SK-N-SH (cell line): Measurements from ENCODE around the gene PLXNA4. TPM values are rescaled to one million over a fixed set of nuclear protein-coding genes. Genes with fewer than 3 reads are reported as not detected.

Experiments used
- CTCF ChIA-PET: fragments of 300-600, 350-600 bp; formaldehyde crosslinking; extraction: SDS; loops from one replicate; lab custom pipeline; 2021; lab: Yijun Ruan, JAX
- POLR2A ChIA-PET: fragments of 350-600 bp; sonication (Branson Sonifier 250); formaldehyde crosslinking; extraction: SDS; loops from one replicate; lab custom pipeline; 2020; ENCODE audit warnings: antibody characterized with exemption, inconsistent platforms; lab: Yijun Ruan, JAX
- DNase-seq: peaks from one replicate; pipeline ENCODE4 v3.0.0; 2012
- H2AFZ ChIP-seq: fragments of 200-600 bp; sonication (generic); 2 replicates; pipeline ENCODE4 v1.8.1; 2016; ENCODE audit warnings: antibody characterized with exemption, mild to moderate bottlenecking, low read depth
- H3F3A ChIP-seq: fragments of 200-600 bp; sonication (generic); replicated peaks from 2 replicates; pipeline ENCODE3; 2016; ENCODE audit warnings: antibody characterized with exemption, mild to moderate bottlenecking; ENCODE audit not compliant: insufficient read depth
- H3K27ac ChIP-seq, 2 experiments: fragments of 200-500 bp in 1 of 2; fragments of 200-600 bp in 1 of 2; sonication (Bioruptor generic) in 1 of 2; sonication (generic), shearing (Covaris generic) in 1 of 2; 2 replicates each; pipeline versions ENCODE4 v1.5.1 to v1.6.1; 2014 to 2016; ENCODE audit warnings: low read depth in 2 of 2, inconsistent platforms in 1 of 2, low read length in 1 of 2, mild to moderate bottlenecking in 1 of 2, mixed read lengths in 1 of 2
- H3K27me3 ChIP-seq: fragments of 200-600 bp; sonication (generic), shearing (Covaris generic); 2 replicates; pipeline ENCODE4 v1.6.1; 2016; ENCODE audit warnings: mixed run types; ENCODE audit not compliant: insufficient read depth
- H3K36me3 ChIP-seq, 2 experiments: fragments of 200-500 bp in 1 of 2; fragments of 200-600 bp in 1 of 2; sonication (Bioruptor generic) in 1 of 2; sonication (generic) in 1 of 2; replicated peaks in 1 of 2; 2 replicates each; pipeline versions ENCODE3 to v1.5.1; 2014 to 2016; ENCODE audit warnings: low read length in 1 of 2, mild to moderate bottlenecking in 1 of 2; ENCODE audit not compliant: insufficient read depth in 2 of 2, control insufficient read depth in 1 of 2
- H3K4me1 ChIP-seq, 2 experiments: fragments of 200-500 bp in 1 of 2; fragments of 200-600 bp in 1 of 2; sonication (Bioruptor generic) in 1 of 2; sonication (generic), shearing (Covaris generic) in 1 of 2; 2 replicates each; pipeline versions ENCODE4 v1.5.1 to v1.6.1; 2014 to 2016; ENCODE audit warnings: low read depth in 1 of 2, low read length in 1 of 2, mixed run types in 1 of 2; ENCODE audit not compliant: insufficient read depth in 2 of 2, control insufficient read depth in 1 of 2
- H3K4me2 ChIP-seq: fragments of 200-600 bp; sonication (generic), shearing (Covaris generic); 2 replicates; pipeline ENCODE4 v1.6.1; 2017; ENCODE audit warnings: mixed run types
- H3K4me3 ChIP-seq, 2 experiments: fragments of 200-500 bp in 1 of 2; fragments of 200-600 bp in 1 of 2; sonication (Bioruptor generic) in 1 of 2; sonication (generic), shearing (Covaris generic) in 1 of 2; 2 replicates each; pipeline versions ENCODE4 v1.5.1 to v1.8.1; 2014 to 2016; ENCODE audit warnings: low read depth in 2 of 2, inconsistent platforms in 1 of 2, low read length in 1 of 2, mild to moderate bottlenecking in 1 of 2, mixed read lengths in 1 of 2, moderate library complexity in 1 of 2
- H3K79me2 ChIP-seq: fragments of 200-600 bp; sonication (generic); 2 replicates; pipeline ENCODE4 v1.8.1; 2017; ENCODE audit warnings: mild to moderate bottlenecking; ENCODE audit not compliant: insufficient read depth
- H3K9ac ChIP-seq: fragments of 200-600 bp; sonication (generic); 2 replicates; pipeline ENCODE4 v1.6.1; 2017; ENCODE audit warnings: mixed run types
- H3K9me2 ChIP-seq: fragments of 200-600 bp; sonication (generic); 2 replicates; pipeline ENCODE4 v1.6.1; 2017; ENCODE audit warnings: mixed run types
- H3K9me3 ChIP-seq: fragments of 200-600 bp; sonication (generic); 2 replicates; pipeline ENCODE4 v1.6.1; 2017; ENCODE audit warnings: mixed run types, mild to moderate bottlenecking, moderate library complexity
- H4K20me1 ChIP-seq: fragments of 200-600 bp; sonication (generic); 2 replicates; pipeline ENCODE4 v1.6.1; 2017; ENCODE audit warnings: mild to moderate bottlenecking, mixed run types; ENCODE audit not compliant: insufficient read depth
- CHD2 ChIP-seq: fragments of 150-350 bp; IDR thresholded peaks from 2 replicates; pipeline ENCODE4 v1.6.1; 2018; ENCODE audit warnings: low read length; ENCODE audit not compliant: partially characterized antibody
- EZH2phosphoT487 ChIP-seq: fragments of 200-600 bp; sonication (generic); IDR thresholded peaks from 2 replicates; pipeline ENCODE4 v1.6.1; 2017; ENCODE audit warnings: low read depth, mixed run types, mild to moderate bottlenecking, antibody characterized with exemption, moderate library complexity, borderline replicate concordance
- FOXJ3 ChIP-seq: sonication (generic); formaldehyde crosslinking; IDR thresholded peaks from 2 replicates; pipeline ENCODE4 v1.5.1; 2020; ENCODE audit warnings: mild to moderate bottlenecking, missing genetic modification reagents
- GABPA ChIP-seq: IDR thresholded peaks from 2 replicates; pipeline ENCODE4 v1.4.0; 2012; ENCODE audit warnings: low read depth, mild to moderate bottlenecking
- GATA2 ChIP-seq: sonication (generic); formaldehyde crosslinking; IDR thresholded peaks from 2 replicates; pipeline ENCODE4 v1.5.0; 2020; ENCODE audit warnings: mild to moderate bottlenecking, missing genetic modification reagents
- MEF2A ChIP-seq: IDR thresholded peaks from 2 replicates; pipeline ENCODE4 v1.4.0; 2012; ENCODE audit warnings: low read depth, borderline replicate concordance
- MXI1 ChIP-seq: IDR thresholded peaks from 2 replicates; pipeline ENCODE4 v1.6.1; 2012; ENCODE audit warnings: mild to moderate bottlenecking, low read depth, low read length, improper control_type of control experiment
- NRF1 ChIP-seq: IDR thresholded peaks from 2 replicates; pipeline ENCODE4 v1.6.1; 2012; ENCODE audit warnings: low read depth, mild to moderate bottlenecking, low read length
- RAD21 ChIP-seq: IDR thresholded peaks from 2 replicates; pipeline ENCODE4 v1.6.1; 2012; ENCODE audit warnings: mild to moderate bottlenecking, low read length
- RCOR1 ChIP-seq: fragments of 150-350 bp; IDR thresholded peaks from 2 replicates; pipeline ENCODE4 v1.6.1; 2017; ENCODE audit warnings: antibody characterized with exemption, low read length
- RFX5 ChIP-seq: IDR thresholded peaks from 2 replicates; pipeline ENCODE4 v1.6.1; 2012; ENCODE audit warnings: mild to moderate bottlenecking, improper control_type of control experiment, low read length
- RXRA ChIP-seq: IDR thresholded peaks from 2 replicates; pipeline ENCODE4 v1.4.0; 2012; ENCODE audit warnings: low read depth, mild to moderate bottlenecking, borderline replicate concordance
- SMC3 ChIP-seq: IDR thresholded peaks from 2 replicates; pipeline ENCODE4 v1.6.1; 2012; ENCODE audit warnings: low read depth, low read length, improper control_type of control experiment
- TAF1 ChIP-seq: IDR thresholded peaks from 2 replicates; pipeline ENCODE4 v1.6.1; 2012; ENCODE audit warnings: low read depth, mild to moderate bottlenecking, low read length, moderate library complexity, borderline replicate concordance
- TCF12 ChIP-seq: IDR thresholded peaks from 2 replicates; pipeline ENCODE4 v1.4.0; 2012
- TEAD4 ChIP-seq: IDR thresholded peaks from 2 replicates; pipeline ENCODE4 v1.4.0; 2012; ENCODE audit warnings: mild to moderate bottlenecking, borderline replicate concordance; ENCODE audit not compliant: insufficient read depth
- polyA plus RNA-seq, 3 experiments: library from polyadenylated mRNA; depleted of rRNA; stranded (reverse); fragments of >200 nt; gene quantifications; 2 replicates each; pipeline ENCODE4 v1.2.3, GENCODE V29; 2012
- TF ChIP-seq, protein P1 (sequence below): IDR thresholded peaks from 2 replicates; pipeline ENCODE4; 2012
- TF ChIP-seq, protein P2 (sequence below): fragments of 150-350 bp; IDR thresholded peaks from 2 replicates; pipeline ENCODE4 v1.6.1; 2016; ENCODE audit warnings: mild to moderate bottlenecking, low read depth, low read length
- TF ChIP-seq, protein P3 (sequence below): IDR thresholded peaks from 2 replicates; pipeline ENCODE4 v1.4.0; 2012; ENCODE audit warnings: low read depth
- TF ChIP-seq, protein P4 (sequence below): IDR thresholded peaks from 2 replicates; pipeline ENCODE4 v1.4.0; 2012; ENCODE audit warnings: low read depth, borderline replicate concordance
- TF ChIP-seq, protein P5 (sequence below): fragments of 150-350 bp; IDR thresholded peaks from 2 replicates; pipeline ENCODE4 v1.6.1; 2017; ENCODE audit warnings: antibody characterized with exemption, low read length, low read depth, borderline replicate concordance

The PLXNA4 gene
- polyA plus RNA-seq, 1 of the 3 experiments (the other 2 are of a cell fraction), result 2.4 TPM

DNA sequence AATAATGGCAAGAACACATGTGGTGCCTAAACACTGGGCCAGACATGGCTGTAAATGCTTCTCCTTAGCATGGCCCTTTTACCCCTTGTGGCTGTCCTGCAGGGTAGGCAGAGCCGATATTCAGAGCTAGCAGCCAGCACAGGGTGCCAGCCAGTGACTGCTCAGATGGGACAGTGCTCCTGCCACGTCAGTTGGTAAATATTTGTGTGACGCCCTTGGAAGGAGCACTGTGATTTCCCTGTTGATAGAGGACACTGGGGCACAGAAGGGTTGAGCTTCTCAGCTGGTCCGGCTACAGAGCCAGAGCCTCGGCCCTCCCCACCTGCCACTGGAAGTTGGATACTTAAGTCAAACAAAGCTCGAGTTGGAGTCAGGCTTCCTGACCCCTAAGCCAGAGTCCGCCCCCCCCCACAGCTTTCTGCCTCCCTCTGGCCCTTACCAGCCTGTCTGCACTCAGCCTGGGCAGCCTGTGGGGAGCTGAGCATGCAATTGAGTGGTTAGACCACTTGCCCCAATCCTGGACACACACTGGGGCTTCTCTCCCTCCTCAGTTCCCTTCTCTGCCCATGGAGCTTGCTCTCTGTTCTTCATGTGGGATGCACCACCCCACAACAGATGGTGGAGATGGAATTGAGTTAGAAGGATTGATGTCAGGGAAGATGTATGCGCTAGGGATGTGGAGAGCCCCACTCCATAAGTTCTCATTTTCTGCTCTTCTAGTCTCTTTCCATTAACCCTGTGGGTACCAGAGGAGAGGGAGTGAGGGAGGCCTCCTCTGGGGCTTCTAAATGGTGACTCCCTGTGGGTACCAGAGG, 350.8 kb downstream of the PLXNA4 start (continued):
- TF ChIP-seq, protein P1, sequence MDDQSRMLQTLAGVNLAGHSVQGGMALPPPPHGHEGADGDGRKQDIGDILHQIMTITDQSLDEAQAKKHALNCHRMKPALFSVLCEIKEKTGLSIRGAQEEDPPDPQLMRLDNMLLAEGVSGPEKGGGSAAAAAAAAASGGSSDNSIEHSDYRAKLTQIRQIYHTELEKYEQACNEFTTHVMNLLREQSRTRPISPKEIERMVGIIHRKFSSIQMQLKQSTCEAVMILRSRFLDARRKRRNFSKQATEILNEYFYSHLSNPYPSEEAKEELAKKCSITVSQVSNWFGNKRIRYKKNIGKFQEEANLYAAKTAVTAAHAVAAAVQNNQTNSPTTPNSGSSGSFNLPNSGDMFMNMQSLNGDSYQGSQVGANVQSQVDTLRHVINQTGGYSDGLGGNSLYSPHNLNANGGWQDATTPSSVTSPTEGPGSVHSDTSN, result no peak
- no peak for TF ChIP-seq EZH2phosphoT487
- TF ChIP-seq, protein P2, sequence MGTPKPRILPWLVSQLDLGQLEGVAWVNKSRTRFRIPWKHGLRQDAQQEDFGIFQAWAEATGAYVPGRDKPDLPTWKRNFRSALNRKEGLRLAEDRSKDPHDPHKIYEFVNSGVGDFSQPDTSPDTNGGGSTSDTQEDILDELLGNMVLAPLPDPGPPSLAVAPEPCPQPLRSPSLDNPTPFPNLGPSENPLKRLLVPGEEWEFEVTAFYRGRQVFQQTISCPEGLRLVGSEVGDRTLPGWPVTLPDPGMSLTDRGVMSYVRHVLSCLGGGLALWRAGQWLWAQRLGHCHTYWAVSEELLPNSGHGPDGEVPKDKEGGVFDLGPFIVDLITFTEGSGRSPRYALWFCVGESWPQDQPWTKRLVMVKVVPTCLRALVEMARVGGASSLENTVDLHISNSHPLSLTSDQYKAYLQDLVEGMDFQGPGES, result no peak
- TF ChIP-seq TAF1, result no peak

DNA sequence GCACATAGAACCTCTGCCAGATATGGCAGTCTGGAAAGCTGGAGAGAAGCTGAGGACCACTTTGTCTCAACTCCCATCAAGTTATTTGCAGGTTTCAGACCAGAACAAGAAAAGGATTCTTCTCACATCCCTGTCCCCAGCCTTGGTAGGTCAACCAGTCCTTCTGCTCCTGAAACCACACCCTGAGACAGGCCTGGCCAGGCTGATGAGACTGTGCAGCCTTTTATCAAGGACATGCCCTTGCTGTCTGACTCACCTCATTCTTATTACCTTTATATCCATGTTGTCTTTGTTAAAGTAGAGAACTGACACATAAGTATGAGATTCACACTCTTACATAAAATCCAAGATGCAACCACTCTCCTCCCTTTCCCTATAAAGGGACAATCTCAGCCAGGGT, 354.9 kb downstream of the PLXNA4 start:
- H3K9me3 ChIP-seq, result no peaks in the 10 kb centered on the region
- no peaks in the 10 kb centered on the region for H3K9me2 ChIP-seq
- H3K4me1 ChIP-seq, result no peaks in the 10 kb centered on the region; a peak in 1 of 4 replicates
- ChIA-PET CTCF (interaction anchor here (0.9 to 1.2 kb wide), 3 partner anchors 8 to 533 kb away, joined by 3 read pairs; no protein-coding TSS in a partner anchor), POLR2A (interaction anchor here (0.6 kb wide), 1 partner anchor 34 kb away, joined by 3 read pairs; no protein-coding TSS in a partner anchor)
- no peaks in the 10 kb centered on the region for H4K20me1 ChIP-seq
- H3K4me2 ChIP-seq, result no peak overlapping the region
- no peak overlapping the region for H3K4me3 ChIP-seq
- DNase-seq, result no peak
- no peak overlapping the region for H3K27ac ChIP-seq
- H2AFZ ChIP-seq, result no peak overlapping the region
- no peak overlapping the region for H3K9ac ChIP-seq
- TF ChIP-seq, protein P3, sequence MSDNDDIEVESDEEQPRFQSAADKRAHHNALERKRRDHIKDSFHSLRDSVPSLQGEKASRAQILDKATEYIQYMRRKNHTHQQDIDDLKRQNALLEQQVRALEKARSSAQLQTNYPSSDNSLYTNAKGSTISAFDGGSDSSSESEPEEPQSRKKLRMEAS, result no peak
- TF ChIP-seq RAD21, result no peak
- no peak for TF ChIP-seq MEF2A
- TF ChIP-seq, protein P4, sequence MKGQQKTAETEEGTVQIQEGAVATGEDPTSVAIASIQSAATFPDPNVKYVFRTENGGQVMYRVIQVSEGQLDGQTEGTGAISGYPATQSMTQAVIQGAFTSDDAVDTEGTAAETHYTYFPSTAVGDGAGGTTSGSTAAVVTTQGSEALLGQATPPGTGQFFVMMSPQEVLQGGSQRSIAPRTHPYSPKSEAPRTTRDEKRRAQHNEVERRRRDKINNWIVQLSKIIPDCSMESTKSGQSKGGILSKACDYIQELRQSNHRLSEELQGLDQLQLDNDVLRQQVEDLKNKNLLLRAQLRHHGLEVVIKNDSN, result no peak
- no peak for TF ChIP-seq NRF1
- TF ChIP-seq EZH2phosphoT487, result no peak
- no peak for TF ChIP-seq FOXJ3 (CRISPR knock-in tag)
- TF ChIP-seq TEAD4, result no peak
- no peak for TF ChIP-seq CHD2
- TF ChIP-seq TAF1, result no peak
- no peak for TF ChIP-seq SMC3
- TF ChIP-seq RCOR1, result no peak
- no peak for TF ChIP-seq GATA2 (CRISPR knock-in tag)
- TF ChIP-seq RXRA, result no peak
- TF ChIP-seq TCF12, result no peak
- no peak for TF ChIP-seq GABPA
- TF ChIP-seq MXI1, result no peak
- TF ChIP-seq, protein P1, result no peak
- TF ChIP-seq RFX5, result no peak
- TF ChIP-seq, protein P5, sequence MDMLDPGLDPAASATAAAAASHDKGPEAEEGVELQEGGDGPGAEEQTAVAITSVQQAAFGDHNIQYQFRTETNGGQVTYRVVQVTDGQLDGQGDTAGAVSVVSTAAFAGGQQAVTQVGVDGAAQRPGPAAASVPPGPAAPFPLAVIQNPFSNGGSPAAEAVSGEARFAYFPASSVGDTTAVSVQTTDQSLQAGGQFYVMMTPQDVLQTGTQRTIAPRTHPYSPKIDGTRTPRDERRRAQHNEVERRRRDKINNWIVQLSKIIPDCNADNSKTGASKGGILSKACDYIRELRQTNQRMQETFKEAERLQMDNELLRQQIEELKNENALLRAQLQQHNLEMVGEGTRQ, result no peak
- H3F3A ChIP-seq, result no peaks in the 10 kb centered on the region
- no peaks in the 10 kb centered on the region for H3K79me2 ChIP-seq
- H3K27me3 ChIP-seq, result no peaks in the 10 kb centered on the region
- no peaks in the 10 kb centered on the region for H3K36me3 ChIP-seq
